ENCODE results near the gene MMP14.

- TF ChIP-seq POLR2A (IDR thresholded peaks at IDR 0.05), result no peak
- no peak for TF ChIP-seq CTCF (IDR thresholded peaks at IDR 0.05)
These were observed 47.0 kb downstream of the MMP14 start, which contains the start of gene REM2 for GRCh38 chr14:22883173-22883976.

All from adrenal gland (tissue), 5 donors.